SIG-M5 treated with dmso at 0.1 percent for 504 hours (cell line): ENCODE measurements around the gene ZNF708.
"Not testable (repeated sequence)": the region's sequence is repeated elsewhere in the genome, so short reads cannot be mapped to it uniquely, and the experiment has no call there.

Experiments
- DNase-seq: peaks from one replicate; lab custom pipeline; 2025; ENCODE audit not compliant: unreplicated experiment; lab: John Stamatoyannopoulos, UW

ZNF708 gene

DNA sequence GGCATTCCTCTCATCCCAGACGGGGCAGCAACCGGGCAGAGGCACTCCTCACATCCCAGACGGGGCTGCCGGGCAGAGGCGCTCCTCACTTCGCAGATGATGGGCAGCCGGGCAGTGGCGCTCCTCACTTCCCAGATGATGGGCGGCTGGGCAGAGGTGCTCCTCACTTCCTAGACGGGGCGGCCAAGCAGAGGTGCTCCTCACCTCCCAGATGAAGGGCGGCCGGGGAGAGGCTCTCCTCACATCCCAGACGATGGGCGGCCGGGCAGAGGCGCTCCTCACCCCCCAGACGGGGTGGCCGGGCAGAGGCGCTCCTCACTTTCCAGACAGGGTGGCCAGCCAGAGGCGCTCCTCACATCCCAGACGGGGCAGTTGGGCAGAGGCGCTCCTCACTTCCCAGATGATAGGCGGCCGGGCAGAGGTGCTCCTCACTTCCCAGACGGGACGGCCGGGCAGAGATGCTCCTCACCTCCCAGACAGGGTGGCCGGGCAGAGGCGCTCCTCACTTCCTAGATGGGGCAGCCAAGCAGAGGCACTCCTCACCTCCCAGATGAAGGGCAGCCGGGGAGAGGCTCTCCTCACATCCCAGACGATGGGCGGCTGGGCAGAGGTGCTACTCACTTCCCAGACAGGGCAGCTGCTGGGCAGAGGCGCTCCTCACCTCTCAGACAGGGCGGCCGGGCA, 68.9 kb downstream of the ZNF708 start:
- no peak for DNase-seq

DNA sequence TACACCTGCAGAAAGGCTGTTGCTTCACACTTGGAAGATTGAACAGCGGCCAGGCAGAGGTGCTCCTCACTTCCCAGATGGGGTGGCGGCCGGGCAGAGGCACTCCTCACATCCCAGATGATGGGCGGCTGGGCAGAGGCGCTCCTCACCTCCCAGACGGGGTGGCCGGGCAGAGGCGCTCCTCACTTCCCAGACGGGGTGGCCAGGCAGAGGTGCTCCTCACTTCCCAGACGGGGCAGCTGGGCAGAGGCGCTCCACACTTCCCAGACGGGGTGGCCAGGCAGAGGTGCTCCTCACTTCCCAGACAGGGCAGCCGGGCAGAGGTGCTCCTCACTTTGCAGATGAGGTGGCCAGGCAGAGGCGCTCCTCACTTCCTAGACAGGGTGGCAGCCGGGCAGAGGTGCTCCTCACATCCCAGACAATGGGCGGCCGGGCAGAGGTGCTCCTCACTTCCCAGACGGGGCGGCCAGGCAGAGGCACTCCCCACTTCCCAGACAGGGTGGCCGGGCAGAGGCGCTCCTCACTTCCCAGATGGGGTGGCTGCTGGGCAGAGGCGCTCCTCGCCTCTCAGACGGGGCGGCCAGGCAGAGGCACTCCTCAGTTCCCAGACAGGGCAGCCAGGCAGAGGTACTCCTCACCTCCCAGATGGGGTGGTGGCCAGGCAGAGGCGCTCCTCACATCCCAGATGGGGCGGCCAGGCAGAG, 69.6 kb downstream of the ZNF708 start:
- not testable (repeated sequence) for DNase-seq

- no peak for DNase-seq
These were observed 72.5 kb downstream of the ZNF708 start for GRCh38 chr19:21256722-21257121.
